ENCODE data around the gene GOLGA6L7.
A peak's percentile ranks its signal among the peaks of the same experiment; 100 is the strongest.
"Not testable (repeated sequence)": the region's sequence is repeated elsewhere in the genome, so short reads cannot be mapped to it uniquely, and the experiment has no call there.

The GOLGA6L7 gene

GRCh38 chr15:28884151-28884940, 35.9 kb upstream of the GOLGA6L7 start:
- DNase-seq, result no peak

- no peak for DNase-seq
These were observed 33.2 kb upstream of the GOLGA6L7 start for GRCh38 chr15:28881600-28881999.

- no peak for DNase-seq
These were observed 32.7 kb upstream of the GOLGA6L7 start for GRCh38 chr15:28881170-28881569.

GRCh38 chr15:28880680-28881079, 32.2 kb upstream of the GOLGA6L7 start:
- no peak for DNase-seq

GRCh38 chr15:28879551-28879950, 31.1 kb upstream of the GOLGA6L7 start:
- no peak for DNase-seq

- no peak for DNase-seq
These were observed 29.8 kb upstream of the GOLGA6L7 start for GRCh38 chr15:28878209-28878608.

- DNase-seq, result no peak
These were observed 28.4 kb upstream of the GOLGA6L7 start for GRCh38 chr15:28876845-28877185.

- DNase-seq, result no peak
These were observed 27.8 kb upstream of the GOLGA6L7 start for GRCh38 chr15:28876131-28876844.

GRCh38 chr15:28875461-28876000, 27.1 kb upstream of the GOLGA6L7 start:
- no peak for DNase-seq

GRCh38 chr15:28873585-28874190, 25.2 kb upstream of the GOLGA6L7 start:
- DNase-seq, result peak; percentile 28

GRCh38 chr15:28873006-28873405, 24.6 kb upstream of the GOLGA6L7 start:
- no peak for DNase-seq

GRCh38 chr15:28871168-28871567, 22.7 kb upstream of the GOLGA6L7 start:
- DNase-seq, result no peak

GRCh38 chr15:28868744-28869345, 20.4 kb upstream of the GOLGA6L7 start:
- no peak for DNase-seq

GRCh38 chr15:28861589-28862293, 13.3 kb upstream of the GOLGA6L7 start:
- not testable (repeated sequence) for DNase-seq

- DNase-seq, result no peak
These were observed 12.6 kb upstream of the GOLGA6L7 start for GRCh38 chr15:28861031-28861534.

GRCh38 chr15:28854578-28854977, 6.1 kb upstream of the GOLGA6L7 start:
- not testable (repeated sequence) for DNase-seq

GRCh38 chr15:28853654-28854053, 5.2 kb upstream of the GOLGA6L7 start:
- not testable (repeated sequence) for DNase-seq

GRCh38 chr15:28849766-28850165, 1.3 kb upstream of the GOLGA6L7 start:
- not testable (repeated sequence) for DNase-seq

- not testable (repeated sequence) for DNase-seq
These were observed 827 bp upstream of the GOLGA6L7 start for GRCh38 chr15:28849271-28849670.

- DNase-seq, result not testable (repeated sequence)
These were observed 485 bp downstream of the GOLGA6L7 start for GRCh38 chr15:28847959-28848358.

GRCh38 chr15:28847247-28847646, 1.2 kb downstream of the GOLGA6L7 start:
- DNase-seq, result not testable (repeated sequence)

- not testable (repeated sequence) for DNase-seq
These were observed 4.3 kb downstream of the GOLGA6L7 start for GRCh38 chr15:28844147-28844546.
